ES-I3 (cell line): ENCODE results near the gene ZNF320.
"Not testable (repeated sequence)": the region's sequence is repeated elsewhere in the genome, so short reads cannot be mapped to it uniquely, and the experiment has no call there.

Source experiments
- H3K36me3 ChIP-seq: 2 replicates; pipeline ENCODE4 v1.6.1; 2013; ENCODE audit warnings: mild to moderate bottlenecking, low read length, control low read depth, moderate library complexity; ENCODE audit not compliant: insufficient read depth
- H3K4me1 ChIP-seq: 2 replicates; pipeline ENCODE4 v1.6.1; 2013; ENCODE audit warnings: mild to moderate bottlenecking, control low read depth, low read length; ENCODE audit not compliant: insufficient read depth
- H3K9ac ChIP-seq: 2 replicates; pipeline ENCODE4 v1.6.1; 2013; ENCODE audit warnings: low read depth, mild to moderate bottlenecking, low read length, moderate library complexity
- H3K9me3 ChIP-seq: 2 replicates; pipeline ENCODE4 v1.6.1; 2013; ENCODE audit warnings: mild to moderate bottlenecking, low read length, moderate library complexity; ENCODE audit not compliant: control insufficient read depth, insufficient read depth

ZNF320 gene

GRCh38 chr19:52889931-52890330 lies 7.5 kb downstream of the ZNF320 start:
- H3K9ac ChIP-seq = no peak overlapping the region
- H3K9me3 ChIP-seq = no peaks in the 10 kb centered on the region
- H3K36me3 ChIP-seq = peaks cover 21% of the 10 kb centered on the region
- H3K4me1 ChIP-seq = no peaks in the 10 kb centered on the region

GRCh38 chr19:52889076-52889475 lies 8.4 kb downstream of the ZNF320 start:
- peaks cover 27% of the 10 kb centered on the region for H3K36me3 ChIP-seq
- no peaks in the 10 kb centered on the region for H3K4me1 ChIP-seq
- H3K9ac ChIP-seq = no peak overlapping the region
- no peaks in the 10 kb centered on the region for H3K9me3 ChIP-seq

GRCh38 chr19:52880895-52881389 lies 16.5 kb downstream of the ZNF320 start:
- no peaks in the 10 kb centered on the region for H3K4me1 ChIP-seq
- H3K36me3 ChIP-seq = peaks cover 46% of the 10 kb centered on the region
- no peak overlapping the region for H3K9ac ChIP-seq
- peaks cover 15% of the 10 kb centered on the region for H3K9me3 ChIP-seq

GRCh38 chr19:52872996-52873395 lies 24.4 kb downstream of the ZNF320 start:
- not testable (repeated sequence) for H3K4me1 ChIP-seq, H3K36me3 ChIP-seq, H3K9me3 ChIP-seq, H3K9ac ChIP-seq

- Histone ChIP-seq H3K9me3 (no peaks in the 10 kb centered on the region), H3K4me1 (no peaks in the 10 kb centered on the region), H3K9ac (no peak overlapping the region)
Observed at GRCh38 chr19:52871466-52871865, 26.0 kb downstream of the ZNF320 start.

GRCh38 chr19:52868031-52868430 lies 29.4 kb downstream of the ZNF320 start:
- H3K36me3 ChIP-seq, H3K4me1 ChIP-seq, H3K9me3 ChIP-seq, H3K9ac ChIP-seq: not testable (repeated sequence)

More at GRCh38 chr19:52871466-52871865, 26.0 kb downstream of the ZNF320 start:
- no peaks in the 10 kb centered on the region for H3K36me3 ChIP-seq

GRCh38 chr19:52857378-52858191 lies 39.9 kb downstream of the ZNF320 start, which contains the start of gene ZNF468:
ZNF468 (minus strand) TSS chr19:52857619; CDS start chr19:52854272, 3,347 bp downstream.
- peak within 1 kb of the TSS; percentile 89 for H3K9ac ChIP-seq
- not testable (repeated sequence) for H3K36me3 ChIP-seq, H3K9me3 ChIP-seq, H3K4me1 ChIP-seq

- peak overlapping the region; percentile 89 for H3K9ac ChIP-seq
- not testable (repeated sequence) for H3K36me3 ChIP-seq, H3K4me1 ChIP-seq, H3K9me3 ChIP-seq
Observed at GRCh38 chr19:52856540-52857377, 40.7 kb downstream of the ZNF320 start.
